Mesenteric fat pad (tissue), 1 donor: ENCODE measurements around the gene ATP6V1C2. TPM values are rescaled to one million over a fixed set of nuclear protein-coding genes. Genes with fewer than 3 reads are reported as not detected.

Experiments
- DNase-seq: peaks from one replicate; pipeline ENCODE4 v3.0.0-alpha.2; 2020; ENCODE audit warnings: low spot score
- total RNA-seq: library from RNA; stranded (reverse); fragmentation: NEBNext Ultra II Directional; extraction: Animal tissue kit (Norgen Biotek cat#: 25700); gene quantifications from one replicate; pipeline ENCODE4 v1.2.1, GENCODE V29; 2021
- donor health status: DM: yes; HTN: yes; CAD: no.

The ATP6V1C2 gene
- total RNA-seq, 1 donor from 2014 or later = 1.4 TPM

- DNase-seq = no peak
Measured at GRCh38 chr2:10765461-10765860, 44.0 kb downstream of the ATP6V1C2 start.

- no peak for DNase-seq
Measured at GRCh38 chr2:10765914-10766313, 44.5 kb downstream of the ATP6V1C2 start.

- no peak for DNase-seq
Measured at GRCh38 chr2:10768063-10768507, 46.7 kb downstream of the ATP6V1C2 start.

- no peak for DNase-seq
Measured at GRCh38 chr2:10770956-10771750, 49.7 kb downstream of the ATP6V1C2 start.

- peak; percentile 82 for DNase-seq
Measured at GRCh38 chr2:10771786-10772185, 50.4 kb downstream of the ATP6V1C2 start.

- peak; percentile 73 for DNase-seq
Measured at GRCh38 chr2:10772201-10772867, 50.9 kb downstream of the ATP6V1C2 start.

- peak; percentile 67 for DNase-seq
Measured at GRCh38 chr2:10772868-10773215, 51.4 kb downstream of the ATP6V1C2 start.

- peak; percentile 76 for DNase-seq
Measured at GRCh38 chr2:10773821-10774341, 52.5 kb downstream of the ATP6V1C2 start.

- peak; percentile 59 for DNase-seq
Measured at GRCh38 chr2:10774394-10774793, 53.0 kb downstream of the ATP6V1C2 start.

- peak; percentile 69 for DNase-seq
Measured at GRCh38 chr2:10775021-10775780, 53.8 kb downstream of the ATP6V1C2 start.

GRCh38 chr2:10775831-10776230 is 54.4 kb downstream of the ATP6V1C2 start:
- DNase-seq = peak; percentile 71

- peak; percentile 84 for DNase-seq
Measured at GRCh38 chr2:10776231-10776977, 55.0 kb downstream of the ATP6V1C2 start.

GRCh38 chr2:10777111-10777841 is 55.8 kb downstream of the ATP6V1C2 start:
- peak; percentile 79 for DNase-seq

GRCh38 chr2:10777842-10778723 is 56.7 kb downstream of the ATP6V1C2 start:
- peak; percentile 79 for DNase-seq

- DNase-seq = peak; percentile 53
Measured at GRCh38 chr2:10778724-10779115, 57.3 kb downstream of the ATP6V1C2 start.

GRCh38 chr2:10779776-10780490 is 58.5 kb downstream of the ATP6V1C2 start:
- DNase-seq = peak; percentile 81

GRCh38 chr2:10780491-10780820 is 59.0 kb downstream of the ATP6V1C2 start:
- no peak for DNase-seq

- peak; percentile 77 for DNase-seq
Measured at GRCh38 chr2:10780821-10781220, 59.4 kb downstream of the ATP6V1C2 start.

GRCh38 chr2:10781746-10782145 is 60.3 kb downstream of the ATP6V1C2 start:
- DNase-seq = peak; percentile 4
